Esophagus squamous epithelium (tissue), 4 donors: ENCODE data around the gene ZC3H7B.

Experiments
- POLR2A ChIP-seq, 4 donors: fragments of 450-650 bp; IDR thresholded peaks; one replicate each; pipeline ENCODE4 v1.6.1; 2017; ENCODE audit warnings: antibody characterized with exemption in 4 of 4, mild to moderate bottlenecking in 4 of 4, moderate library complexity in 3 of 4
- TF ChIP-seq, protein P1 (sequence below), 6 experiments: fragments of 450-650 bp in 4 of 6; fragments of 200-600 bp in 2 of 6; sonication (generic) in 2 of 6; IDR thresholded peaks; one replicate each; pipeline ENCODE4 v1.5.1; 2016 to 2019; ENCODE audit warnings: antibody characterized with exemption in 6 of 6, mild to moderate bottlenecking in 4 of 6, moderate library complexity in 4 of 6

DNA sequence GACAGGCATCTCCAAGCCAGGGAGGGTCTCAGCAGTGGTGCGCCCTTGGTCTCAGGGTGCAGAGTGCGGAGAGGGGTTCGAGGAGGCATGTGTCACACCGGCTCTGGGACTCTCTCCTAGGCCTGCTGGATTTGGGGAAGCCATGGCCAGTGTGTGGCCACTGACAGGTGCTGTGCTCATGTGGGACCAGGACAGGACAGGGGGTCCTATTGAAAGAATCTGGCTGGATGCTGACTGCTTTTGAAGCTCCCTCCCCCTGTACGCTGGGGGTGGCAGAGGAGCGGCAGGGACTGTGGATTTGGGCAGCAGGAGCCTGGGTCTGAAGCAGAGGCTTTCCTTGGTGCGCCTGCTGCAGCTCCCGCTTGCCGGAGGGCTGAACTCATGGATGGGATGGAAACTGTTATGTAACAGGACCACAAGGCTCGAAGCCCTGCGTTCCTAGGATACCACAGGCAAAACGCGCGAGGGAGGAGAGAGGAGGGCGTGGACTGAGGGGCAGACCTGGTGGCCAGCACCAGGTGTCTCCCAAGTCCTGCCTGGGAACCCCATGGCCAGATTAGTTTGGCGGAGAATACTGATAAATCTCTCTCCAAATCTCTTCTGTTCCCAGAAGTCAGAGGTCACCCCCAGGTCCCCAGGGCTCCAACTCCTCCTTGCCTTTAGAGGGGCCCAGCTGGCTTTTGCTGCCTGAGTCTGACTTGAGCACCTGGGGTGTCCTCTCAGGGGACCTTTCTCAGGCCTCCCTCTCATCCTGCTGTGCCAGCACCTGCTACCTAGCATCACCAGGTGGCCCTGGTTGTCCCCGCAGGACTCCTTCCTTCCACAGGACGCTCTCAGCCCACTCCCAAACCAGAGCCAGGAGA lies 66.6 kb downstream of the ZC3H7B start:
- TF ChIP-seq, protein P1, sequence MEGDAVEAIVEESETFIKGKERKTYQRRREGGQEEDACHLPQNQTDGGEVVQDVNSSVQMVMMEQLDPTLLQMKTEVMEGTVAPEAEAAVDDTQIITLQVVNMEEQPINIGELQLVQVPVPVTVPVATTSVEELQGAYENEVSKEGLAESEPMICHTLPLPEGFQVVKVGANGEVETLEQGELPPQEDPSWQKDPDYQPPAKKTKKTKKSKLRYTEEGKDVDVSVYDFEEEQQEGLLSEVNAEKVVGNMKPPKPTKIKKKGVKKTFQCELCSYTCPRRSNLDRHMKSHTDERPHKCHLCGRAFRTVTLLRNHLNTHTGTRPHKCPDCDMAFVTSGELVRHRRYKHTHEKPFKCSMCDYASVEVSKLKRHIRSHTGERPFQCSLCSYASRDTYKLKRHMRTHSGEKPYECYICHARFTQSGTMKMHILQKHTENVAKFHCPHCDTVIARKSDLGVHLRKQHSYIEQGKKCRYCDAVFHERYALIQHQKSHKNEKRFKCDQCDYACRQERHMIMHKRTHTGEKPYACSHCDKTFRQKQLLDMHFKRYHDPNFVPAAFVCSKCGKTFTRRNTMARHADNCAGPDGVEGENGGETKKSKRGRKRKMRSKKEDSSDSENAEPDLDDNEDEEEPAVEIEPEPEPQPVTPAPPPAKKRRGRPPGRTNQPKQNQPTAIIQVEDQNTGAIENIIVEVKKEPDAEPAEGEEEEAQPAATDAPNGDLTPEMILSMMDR (IDR thresholded peaks at IDR 0.05), result no peak
- TF ChIP-seq POLR2A (IDR thresholded peaks at IDR 0.05), result no peak
